HCT116 (cell line): ENCODE results near the gene CIAO2A. TPM values are rescaled to one million over a fixed set of nuclear protein-coding genes. Genes with fewer than 3 reads are reported as not detected.

ENCODE experiments used
- ATAC-seq: fragments of 200-7000 bp; cut with Tn5 transposase; 2 replicates; pipeline ENCODE4 v1.9.1; 2020; ENCODE audit warnings: mild to moderate bottlenecking, moderate library complexity
- BruUV-seq: library from RNA; stranded (reverse); fragments of 400-500 nt; replicated peaks from 2 replicates; lab custom pipeline; 2021; lab: Mats Ljungman, UMichigan
- CTCF ChIA-PET: fragments of 300-600 bp; sonication (Branson Sonifier 250); formaldehyde crosslinking; loops from one replicate; lab custom pipeline; 2021; ENCODE audit warnings: antibody characterized with exemption; lab: Charles Lee
- POLR2A ChIA-PET: fragments of 300-600, 350-600 bp; sonication (Branson Sonifier 250); formaldehyde crosslinking; loops from one replicate; lab custom pipeline; 2021; ENCODE audit warnings: antibody characterized with exemption; lab: Charles Lee
- RAD21 ChIA-PET, 2 experiments: fragments of 300-600 bp; sonication (Branson Sonifier 250); formaldehyde crosslinking; loops; one replicate each; lab custom pipeline; 2023; ENCODE audit warnings: low total read pairs in 2 of 2; ENCODE audit not compliant: uncharacterized antibody in 2 of 2, unreplicated experiment in 2 of 2, low non-redundant PET in 1 of 2; lab: Charles Lee
- DNase-seq: peaks from one replicate; pipeline ENCODE4 v3.0.0-alpha.2; 2010; ENCODE audit warnings: low read depth, low spot score
- H2AFZ ChIP-seq: fragments of 200-600 bp; shearing (Covaris generic), sonication (generic); 2 replicates; pipeline ENCODE4 v1.6.1; 2017; ENCODE audit warnings: low read depth, mixed run types, mixed read lengths, antibody characterized with exemption, low read length; ENCODE audit not compliant: poor library complexity, severe bottlenecking
- H3K27ac ChIP-seq: 2 replicates; pipeline ENCODE4 v1.5.1; 2012; ENCODE audit warnings: low read depth, low read length
- H3K27me3 ChIP-seq: fragments of 200-600 bp; sonication (generic); 2 replicates; pipeline ENCODE4 v1.6.1; 2016; ENCODE audit warnings: mixed run types, low read length, mixed read lengths; ENCODE audit not compliant: insufficient read depth
- H3K36me3 ChIP-seq, 2 experiments: fragments of 200-500 bp in 1 of 2; fragments of 200-600 bp in 1 of 2; sonication (Bioruptor generic) in 1 of 2; sonication (generic) in 1 of 2; 2 replicates each; pipeline versions ENCODE4 v1.5.1 to v1.6.1; 2014 to 2016; ENCODE audit warnings: low read length in 2 of 2, inconsistent platforms in 1 of 2, mixed read lengths in 1 of 2, mixed run types in 1 of 2; ENCODE audit not compliant: insufficient read depth in 2 of 2, control insufficient read depth in 1 of 2
- H3K4me1 ChIP-seq, 2 experiments: fragments of 200-600 bp in 1 of 2; sonication (generic) in 1 of 2; 2 replicates each; pipeline versions ENCODE4 v1.5.1 to v1.6.1; 2012 to 2017; ENCODE audit warnings: low read length in 2 of 2, inconsistent platforms in 1 of 2, mild to moderate bottlenecking in 1 of 2, mixed read lengths in 1 of 2, mixed run types in 1 of 2, moderate library complexity in 1 of 2; ENCODE audit not compliant: insufficient read depth in 2 of 2, control insufficient read depth in 1 of 2
- H3K4me2 ChIP-seq: fragments of 200-600 bp; sonication (generic); 2 replicates; pipeline ENCODE4 v1.6.1; 2017; ENCODE audit warnings: mixed run types, low read length, mixed read lengths
- H3K4me3 ChIP-seq, 2 experiments: fragments of 200-600 bp in 1 of 2; sonication (generic) in 1 of 2; replicated peaks in 1 of 2; 2 replicates each; pipeline ENCODE4 v1.5.1; 2011 to 2016; ENCODE audit warnings: low read length in 2 of 2, control low read depth in 1 of 2, low read depth in 1 of 2, mild to moderate bottlenecking in 1 of 2, mixed read lengths in 1 of 2, mixed run types in 1 of 2
- H3K79me2 ChIP-seq: fragments of 200-600 bp; sonication (generic); 2 replicates; pipeline ENCODE4 v1.6.1; 2017; ENCODE audit warnings: mild to moderate bottlenecking, mixed run types, low read length, moderate library complexity, mixed read lengths; ENCODE audit not compliant: insufficient read depth
- H3K9ac ChIP-seq: fragments of 200-600 bp; sonication (generic); 2 replicates; pipeline ENCODE4 v1.6.1; 2016; ENCODE audit warnings: low read length, mixed read lengths
- H3K9me2 ChIP-seq: fragments of 200-600 bp; sonication (generic), shearing (Covaris generic); 2 replicates; pipeline ENCODE4 v1.6.1; 2017; ENCODE audit warnings: mixed run types, mild to moderate bottlenecking, moderate library complexity; ENCODE audit not compliant: insufficient read depth
- H3K9me3 ChIP-seq, 2 experiments: fragments of 200-500 bp in 1 of 2; fragments of 200-600 bp in 1 of 2; sonication (Bioruptor generic) in 1 of 2; sonication (generic) in 1 of 2; 2 replicates each; pipeline ENCODE4 v1.6.1; 2014 to 2017; ENCODE audit warnings: low read length in 2 of 2, mixed read lengths in 2 of 2, inconsistent platforms in 1 of 2, low read depth in 1 of 2, mild to moderate bottlenecking in 1 of 2, mixed run types in 1 of 2, moderate library complexity in 1 of 2; ENCODE audit not compliant: control insufficient read depth in 1 of 2, insufficient read depth in 1 of 2
- H4K20me1 ChIP-seq: fragments of 200-600 bp; sonication (generic), shearing (Covaris generic); 2 replicates; pipeline ENCODE4 v1.6.1; 2017; ENCODE audit warnings: mixed run types, mild to moderate bottlenecking, moderate library complexity; ENCODE audit not compliant: insufficient read depth
- CEBPB ChIP-seq: IDR thresholded peaks from 2 replicates; pipeline ENCODE4 v1.6.1; 2012; ENCODE audit warnings: low read depth
- EGR1 ChIP-seq: IDR thresholded peaks from 2 replicates; pipeline ENCODE4 v1.6.1; 2012; ENCODE audit warnings: low read depth
- ELF1 ChIP-seq: IDR thresholded peaks from 2 replicates; pipeline ENCODE4 v1.6.1; 2012; ENCODE audit warnings: low read depth, borderline replicate concordance
- EZH2 ChIP-seq: fragments of 200-600 bp; sonication (generic); IDR thresholded peaks from 2 replicates; pipeline ENCODE4 v1.6.1; 2017; ENCODE audit warnings: antibody characterized with exemption, mixed run types
- EZH2phosphoT487 ChIP-seq: fragments of 200-600 bp; IDR thresholded peaks from 2 replicates; pipeline ENCODE4 v1.6.1; 2018; ENCODE audit warnings: antibody characterized with exemption, borderline replicate concordance
- JUND ChIP-seq: IDR thresholded peaks from 2 replicates; pipeline ENCODE4 v1.6.1; 2012
- POLR2A ChIP-seq: IDR thresholded peaks from 2 replicates; pipeline ENCODE4 v1.7.0; 2011; ENCODE audit warnings: borderline replicate concordance; ENCODE audit not compliant: insufficient read depth, insufficient read length; ENCODE audit errors: extremely low read depth
- POLR2AphosphoS5 ChIP-seq: IDR thresholded peaks from 2 replicates; pipeline ENCODE4 v1.6.1; 2011; ENCODE audit warnings: mild to moderate bottlenecking, low read depth, low read length, moderate library complexity
- RAD21 ChIP-seq: IDR thresholded peaks from 2 replicates; pipeline ENCODE4 v1.6.1; 2012; ENCODE audit warnings: low read depth, mild to moderate bottlenecking
- SRF ChIP-seq: IDR thresholded peaks from 2 replicates; pipeline ENCODE4 v1.6.1; 2012; ENCODE audit warnings: low read depth
- TCF7L2 ChIP-seq: IDR thresholded peaks from 2 replicates; pipeline ENCODE4 v1.7.0; 2011; ENCODE audit warnings: borderline replicate concordance, inconsistent platforms; ENCODE audit not compliant: insufficient read depth, insufficient read length; ENCODE audit errors: extremely low read depth
- ZFX ChIP-seq: fragments of 450-650 bp; IDR thresholded peaks from 2 replicates; pipeline ENCODE4 v1.6.1; 2017
- ZNF274 ChIP-seq: fragments of 200-500 bp; sonication (Bioruptor generic); IDR thresholded peaks from 2 replicates; pipeline ENCODE4 v1.6.1; 2014; ENCODE audit warnings: mild to moderate bottlenecking, low read depth, low read length, inconsistent platforms
- intact Hi-C: fragments of 100-400 bp; cut with micrococcal nuclease; formaldehyde crosslinking; loops from 2 replicates; pipeline ENCODE4 v1.10.0; 2022
- total RNA-seq: library from RNA; stranded (reverse); gene quantifications from one replicate; pipeline ENCODE4 v1.2.1, GENCODE V29; 2021; ENCODE audit not compliant: unreplicated experiment
- TF ChIP-seq, protein P1 (sequence below), 3 experiments: fragments of 200-600 bp in 1 of 3; sonication (generic) in 1 of 3; IDR thresholded peaks in 2 of 3; conservative IDR thresholded peaks in 1 of 3; 2 replicates each; pipeline ENCODE4 v1.5.1; 2012 to 2017; ENCODE audit warnings: low read depth in 2 of 3, low read length in 2 of 3, antibody characterized with exemption in 1 of 3, borderline replicate concordance in 1 of 3, control low read depth in 1 of 3, mild to moderate bottlenecking in 1 of 3, mixed read lengths in 1 of 3, mixed run types in 1 of 3, moderate library complexity in 1 of 3; ENCODE audit not compliant: insufficient read depth in 1 of 3
- TF ChIP-seq, protein P2 (sequence below): IDR thresholded peaks from 2 replicates; pipeline ENCODE4 v1.6.1; 2011; ENCODE audit warnings: mild to moderate bottlenecking, low read length, moderate library complexity; ENCODE audit not compliant: insufficient replicate concordance; ENCODE audit errors: extremely low read depth
- TF ChIP-seq, protein P3 (sequence below): IDR thresholded peaks from 2 replicates; pipeline ENCODE4 v1.6.1; 2012; ENCODE audit warnings: low read depth

CIAO2A gene
- total RNA-seq, 1 experiment from 2014 or later: 69.3 TPM

DNA sequence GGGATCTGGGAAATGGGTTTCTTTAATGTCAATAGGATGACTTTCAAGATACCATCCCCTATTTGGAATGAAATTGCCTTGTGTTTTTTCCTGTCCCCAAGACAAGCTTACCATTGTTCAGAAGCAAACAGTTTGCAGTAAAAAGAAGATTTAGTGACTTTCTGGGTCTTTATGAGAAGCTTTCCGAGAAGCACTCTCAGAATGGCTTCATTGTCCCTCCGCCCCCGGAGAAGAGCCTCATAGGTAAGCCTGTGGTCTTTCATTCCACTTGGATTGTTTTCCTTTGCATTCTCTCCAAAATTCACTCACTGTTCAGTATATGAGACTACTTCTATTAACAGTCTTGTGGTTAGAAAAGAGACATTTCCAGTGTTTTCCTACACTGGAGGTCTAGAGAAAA lies 32.3 kb upstream of the CIAO2A start:
- TF ChIP-seq CEBPB (no peak), EGR1 (no peak), JUND (no peak), ZFX (no peak), ZNF274 (no peak), SRF (no peak), POLR2AphosphoS5 (no peak), EZH2 (no peak), ELF1 (no peak), POLR2A (no peak), EZH2phosphoT487 (no peak), TCF7L2 (no peak), RAD21 (no peak)
- TF ChIP-seq, protein P1, sequence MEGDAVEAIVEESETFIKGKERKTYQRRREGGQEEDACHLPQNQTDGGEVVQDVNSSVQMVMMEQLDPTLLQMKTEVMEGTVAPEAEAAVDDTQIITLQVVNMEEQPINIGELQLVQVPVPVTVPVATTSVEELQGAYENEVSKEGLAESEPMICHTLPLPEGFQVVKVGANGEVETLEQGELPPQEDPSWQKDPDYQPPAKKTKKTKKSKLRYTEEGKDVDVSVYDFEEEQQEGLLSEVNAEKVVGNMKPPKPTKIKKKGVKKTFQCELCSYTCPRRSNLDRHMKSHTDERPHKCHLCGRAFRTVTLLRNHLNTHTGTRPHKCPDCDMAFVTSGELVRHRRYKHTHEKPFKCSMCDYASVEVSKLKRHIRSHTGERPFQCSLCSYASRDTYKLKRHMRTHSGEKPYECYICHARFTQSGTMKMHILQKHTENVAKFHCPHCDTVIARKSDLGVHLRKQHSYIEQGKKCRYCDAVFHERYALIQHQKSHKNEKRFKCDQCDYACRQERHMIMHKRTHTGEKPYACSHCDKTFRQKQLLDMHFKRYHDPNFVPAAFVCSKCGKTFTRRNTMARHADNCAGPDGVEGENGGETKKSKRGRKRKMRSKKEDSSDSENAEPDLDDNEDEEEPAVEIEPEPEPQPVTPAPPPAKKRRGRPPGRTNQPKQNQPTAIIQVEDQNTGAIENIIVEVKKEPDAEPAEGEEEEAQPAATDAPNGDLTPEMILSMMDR (IDR thresholded peaks at IDR 0.05 in 2 of 3, conservative IDR thresholded peaks at IDR 0.05 in 1 of 3; ENCODE audit: borderline replicate concordance in 1 of 3, insufficient read depth in 1 of 3, low read depth in 2 of 3, low read length in 2 of 3): no peak
- TF ChIP-seq, protein P2, sequence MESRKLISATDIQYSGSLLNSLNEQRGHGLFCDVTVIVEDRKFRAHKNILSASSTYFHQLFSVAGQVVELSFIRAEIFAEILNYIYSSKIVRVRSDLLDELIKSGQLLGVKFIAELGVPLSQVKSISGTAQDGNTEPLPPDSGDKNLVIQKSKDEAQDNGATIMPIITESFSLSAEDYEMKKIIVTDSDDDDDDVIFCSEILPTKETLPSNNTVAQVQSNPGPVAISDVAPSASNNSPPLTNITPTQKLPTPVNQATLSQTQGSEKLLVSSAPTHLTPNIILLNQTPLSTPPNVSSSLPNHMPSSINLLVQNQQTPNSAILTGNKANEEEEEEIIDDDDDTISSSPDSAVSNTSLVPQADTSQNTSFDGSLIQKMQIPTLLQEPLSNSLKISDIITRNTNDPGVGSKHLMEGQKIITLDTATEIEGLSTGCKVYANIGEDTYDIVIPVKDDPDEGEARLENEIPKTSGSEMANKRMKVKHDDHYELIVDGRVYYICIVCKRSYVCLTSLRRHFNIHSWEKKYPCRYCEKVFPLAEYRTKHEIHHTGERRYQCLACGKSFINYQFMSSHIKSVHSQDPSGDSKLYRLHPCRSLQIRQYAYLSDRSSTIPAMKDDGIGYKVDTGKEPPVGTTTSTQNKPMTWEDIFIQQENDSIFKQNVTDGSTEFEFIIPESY: no peak
- TF ChIP-seq, protein P3, sequence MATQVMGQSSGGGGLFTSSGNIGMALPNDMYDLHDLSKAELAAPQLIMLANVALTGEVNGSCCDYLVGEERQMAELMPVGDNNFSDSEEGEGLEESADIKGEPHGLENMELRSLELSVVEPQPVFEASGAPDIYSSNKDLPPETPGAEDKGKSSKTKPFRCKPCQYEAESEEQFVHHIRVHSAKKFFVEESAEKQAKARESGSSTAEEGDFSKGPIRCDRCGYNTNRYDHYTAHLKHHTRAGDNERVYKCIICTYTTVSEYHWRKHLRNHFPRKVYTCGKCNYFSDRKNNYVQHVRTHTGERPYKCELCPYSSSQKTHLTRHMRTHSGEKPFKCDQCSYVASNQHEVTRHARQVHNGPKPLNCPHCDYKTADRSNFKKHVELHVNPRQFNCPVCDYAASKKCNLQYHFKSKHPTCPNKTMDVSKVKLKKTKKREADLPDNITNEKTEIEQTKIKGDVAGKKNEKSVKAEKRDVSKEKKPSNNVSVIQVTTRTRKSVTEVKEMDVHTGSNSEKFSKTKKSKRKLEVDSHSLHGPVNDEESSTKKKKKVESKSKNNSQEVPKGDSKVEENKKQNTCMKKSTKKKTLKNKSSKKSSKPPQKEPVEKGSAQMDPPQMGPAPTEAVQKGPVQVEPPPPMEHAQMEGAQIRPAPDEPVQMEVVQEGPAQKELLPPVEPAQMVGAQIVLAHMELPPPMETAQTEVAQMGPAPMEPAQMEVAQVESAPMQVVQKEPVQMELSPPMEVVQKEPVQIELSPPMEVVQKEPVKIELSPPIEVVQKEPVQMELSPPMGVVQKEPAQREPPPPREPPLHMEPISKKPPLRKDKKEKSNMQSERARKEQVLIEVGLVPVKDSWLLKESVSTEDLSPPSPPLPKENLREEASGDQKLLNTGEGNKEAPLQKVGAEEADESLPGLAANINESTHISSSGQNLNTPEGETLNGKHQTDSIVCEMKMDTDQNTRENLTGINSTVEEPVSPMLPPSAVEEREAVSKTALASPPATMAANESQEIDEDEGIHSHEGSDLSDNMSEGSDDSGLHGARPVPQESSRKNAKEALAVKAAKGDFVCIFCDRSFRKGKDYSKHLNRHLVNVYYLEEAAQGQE: no peak
- ATAC-seq: no peak
- DNase-seq: no peak
- Histone ChIP-seq H2AFZ (no peak overlapping the region), H3K4me2 (no peak overlapping the region), H4K20me1 (no peaks in the 10 kb centered on the region), H3K27me3 (no peaks in the 10 kb centered on the region), H3K9ac (no peak overlapping the region), H3K27ac (no peak overlapping the region), H3K9me3 (no peaks in the 10 kb centered on the region), H3K4me3 (no peak overlapping the region), H3K4me1 (no peaks in the 10 kb centered on the region), H3K36me3 (peaks cover 23 to 51% of the 10 kb centered on the region in 2 experiments), H3K79me2 (no peaks in the 10 kb centered on the region), H3K9me2 (no peaks in the 10 kb centered on the region)
- POLR2A ChIA-PET: no interaction called here
- no TSS peak for BruUV-seq
- RAD21 ChIA-PET: no interaction called here
- intact Hi-C loops: no loop called here
- CTCF ChIA-PET: no interaction called here
